Astrocyte of the spinal cord (primary cell): ENCODE results near the gene ECHDC3.

Experiments
- DNase-seq: peaks from one replicate; pipeline ENCODE4 v3.0.0; 2011; ENCODE audit warnings: low read depth, low spot score
- H3K4me3 ChIP-seq: 2 replicates; pipeline ENCODE4 v1.5.1; 2011; ENCODE audit warnings: low read depth, mild to moderate bottlenecking, low read length, moderate library complexity
- in situ Hi-C: cut with HindIII; loops from 2 replicates; pipeline ENCODE4 v1.10.0; 2017; ENCODE audit warnings: low sequenced_read_pairs
- TF ChIP-seq, protein P1 (sequence below): IDR thresholded peaks from 2 replicates; pipeline ENCODE4 v1.5.1; 2012; ENCODE audit warnings: low read depth, mild to moderate bottlenecking, low read length, inconsistent platforms

Gene ECHDC3

DNA sequence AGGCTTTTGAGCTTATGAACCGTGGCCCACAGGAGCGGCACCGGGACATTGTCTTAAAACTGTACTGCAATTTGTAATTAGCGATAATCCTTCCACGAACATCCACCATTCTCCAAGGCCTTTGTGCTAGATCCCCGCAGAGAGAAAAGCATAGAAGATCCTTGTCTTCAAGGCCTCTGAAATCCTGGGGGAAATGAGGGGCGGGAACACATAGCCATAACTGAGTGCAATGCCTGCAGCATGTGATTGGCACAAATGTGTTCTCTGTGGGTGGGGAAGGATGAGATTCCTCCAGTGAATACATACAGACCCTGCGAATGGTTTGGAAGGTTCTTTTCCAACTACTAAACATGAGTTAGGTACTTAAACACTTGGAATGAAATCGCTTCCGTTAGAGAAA lies 55.1 kb downstream of the ECHDC3 start:
- H3K4me3 ChIP-seq = no peak overlapping the region
- TF ChIP-seq, protein P1, sequence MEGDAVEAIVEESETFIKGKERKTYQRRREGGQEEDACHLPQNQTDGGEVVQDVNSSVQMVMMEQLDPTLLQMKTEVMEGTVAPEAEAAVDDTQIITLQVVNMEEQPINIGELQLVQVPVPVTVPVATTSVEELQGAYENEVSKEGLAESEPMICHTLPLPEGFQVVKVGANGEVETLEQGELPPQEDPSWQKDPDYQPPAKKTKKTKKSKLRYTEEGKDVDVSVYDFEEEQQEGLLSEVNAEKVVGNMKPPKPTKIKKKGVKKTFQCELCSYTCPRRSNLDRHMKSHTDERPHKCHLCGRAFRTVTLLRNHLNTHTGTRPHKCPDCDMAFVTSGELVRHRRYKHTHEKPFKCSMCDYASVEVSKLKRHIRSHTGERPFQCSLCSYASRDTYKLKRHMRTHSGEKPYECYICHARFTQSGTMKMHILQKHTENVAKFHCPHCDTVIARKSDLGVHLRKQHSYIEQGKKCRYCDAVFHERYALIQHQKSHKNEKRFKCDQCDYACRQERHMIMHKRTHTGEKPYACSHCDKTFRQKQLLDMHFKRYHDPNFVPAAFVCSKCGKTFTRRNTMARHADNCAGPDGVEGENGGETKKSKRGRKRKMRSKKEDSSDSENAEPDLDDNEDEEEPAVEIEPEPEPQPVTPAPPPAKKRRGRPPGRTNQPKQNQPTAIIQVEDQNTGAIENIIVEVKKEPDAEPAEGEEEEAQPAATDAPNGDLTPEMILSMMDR = no peak
- in situ Hi-C loops = no loop called here
- no peak for DNase-seq

DNA sequence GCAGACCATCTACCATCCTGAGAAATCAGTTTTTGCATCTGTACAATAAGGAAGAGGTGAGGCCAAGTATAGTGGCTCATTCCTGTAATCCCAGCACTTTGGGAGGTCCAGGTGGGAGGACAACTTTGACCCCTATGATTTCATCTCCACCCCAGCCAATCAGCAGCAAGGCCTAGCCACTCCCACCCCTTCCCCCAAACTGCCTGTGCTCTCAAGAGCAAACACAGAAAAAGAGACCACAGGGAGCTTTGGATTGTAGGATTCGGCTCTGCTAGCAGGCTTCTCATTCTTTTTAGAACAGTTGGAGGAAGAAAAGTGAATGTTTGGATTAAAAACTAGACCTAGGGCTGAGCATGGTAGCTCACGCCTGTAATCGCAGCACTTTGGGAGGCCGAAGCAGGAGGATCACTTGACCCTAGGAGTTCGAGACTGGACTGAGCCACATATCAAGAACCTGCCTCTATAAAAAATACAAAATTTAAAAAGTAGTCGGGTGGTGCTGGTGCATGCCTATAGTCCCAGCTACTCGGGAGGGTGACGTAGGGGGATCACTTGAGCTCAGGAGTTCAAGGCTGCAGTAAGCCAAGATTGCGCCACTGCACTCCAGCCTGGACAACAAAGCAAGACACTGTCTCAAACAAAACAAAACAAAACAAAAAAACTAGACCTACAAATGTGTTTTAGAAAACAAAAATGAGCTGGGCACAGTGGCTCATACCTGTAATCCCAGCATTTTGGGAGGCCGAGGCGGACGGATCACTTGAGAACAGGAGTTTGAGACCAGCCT lies 55.9 kb downstream of the ECHDC3 start:
- in situ Hi-C loops = no loop called here
- TF ChIP-seq, protein P1 = no peak
- no peak overlapping the region for H3K4me3 ChIP-seq
- no peak for DNase-seq

DNA sequence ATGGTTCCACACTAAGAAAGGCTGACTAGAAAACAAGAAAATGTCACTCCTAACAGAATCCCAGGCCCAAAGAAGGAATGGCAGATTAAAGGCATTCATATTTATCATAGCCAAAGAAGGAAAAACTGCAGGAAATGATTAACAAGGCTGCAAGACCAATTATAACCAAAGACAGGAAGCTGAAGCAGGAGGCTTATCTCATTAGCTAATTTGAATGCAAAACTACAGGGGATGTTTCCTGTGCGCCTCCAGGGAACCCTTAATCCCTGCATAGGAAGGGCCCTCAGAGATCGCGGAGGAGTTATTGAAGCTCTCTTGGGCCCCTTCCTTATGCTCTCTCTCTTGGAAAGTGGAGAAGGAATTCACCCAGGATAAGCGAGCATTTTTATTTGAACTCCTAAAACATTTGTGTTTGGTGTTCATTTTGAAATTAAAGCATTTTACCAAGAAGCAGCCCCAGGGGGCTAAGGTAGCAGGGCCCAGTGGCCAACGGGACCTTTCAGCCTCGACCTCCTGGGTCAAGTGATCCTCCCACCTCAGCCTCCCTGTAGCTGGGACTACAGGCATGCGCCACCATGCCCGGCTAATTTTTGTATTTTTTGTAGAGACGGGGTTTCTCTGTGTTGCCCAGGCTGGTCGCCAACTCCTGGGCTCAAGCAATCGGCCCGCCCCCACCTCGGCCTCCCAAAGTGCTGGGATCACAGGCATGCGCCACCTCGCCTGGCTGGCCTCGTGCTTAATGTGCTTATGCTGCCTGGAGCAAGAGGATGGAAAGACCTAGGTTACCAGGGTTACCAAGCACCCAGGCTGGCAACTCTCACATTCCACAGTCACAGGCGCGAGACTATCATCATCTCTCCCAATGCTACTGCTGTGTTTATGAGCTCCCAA lies 56.9 kb downstream of the ECHDC3 start:
- in situ Hi-C loops = no loop called here
- no peak overlapping the region for H3K4me3 ChIP-seq
- no peak for DNase-seq
- TF ChIP-seq, protein P1 = no peak

DNA sequence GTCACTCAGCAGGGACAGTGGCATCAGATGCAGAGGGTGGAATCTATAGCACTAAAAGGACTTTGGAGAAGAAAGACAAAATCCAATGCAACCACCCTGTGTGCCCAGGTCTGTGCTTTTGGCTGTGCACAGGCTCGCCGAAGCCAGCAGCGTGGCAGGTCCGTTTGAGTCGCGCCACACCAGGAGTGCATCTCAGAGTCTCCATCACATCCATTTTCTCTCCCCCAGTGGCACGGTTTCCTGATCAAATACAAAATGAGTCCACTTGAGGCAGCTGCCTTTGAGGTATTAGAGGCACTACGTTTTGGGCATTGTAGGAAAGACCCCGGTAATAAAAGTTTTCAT lies 57.5 kb downstream of the ECHDC3 start:
- no peak overlapping the region for H3K4me3 ChIP-seq
- TF ChIP-seq, protein P1 = no peak
- in situ Hi-C loops = no loop called here
- DNase-seq = no peak

DNA sequence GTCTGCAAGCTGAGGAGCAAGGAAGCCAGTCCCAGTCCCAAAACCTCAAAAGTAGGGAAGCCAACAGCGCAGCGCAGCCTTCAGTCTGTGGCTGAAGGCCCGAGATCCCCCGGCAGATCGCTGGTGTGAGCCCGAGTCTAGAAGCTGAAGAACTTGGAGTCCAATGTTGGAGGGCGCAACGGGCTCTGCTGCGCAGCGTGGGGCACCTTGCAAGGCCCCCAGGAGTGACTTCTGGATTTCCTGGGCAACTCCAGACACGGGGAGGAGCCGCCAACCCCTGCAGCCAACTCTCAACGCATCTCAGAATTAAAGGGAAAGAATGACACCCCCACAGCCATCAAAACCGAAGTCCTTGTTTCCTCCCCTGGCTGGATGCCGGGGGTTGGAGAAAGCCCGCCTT lies 62.2 kb downstream of the ECHDC3 start:
- no peak overlapping the region for H3K4me3 ChIP-seq
- TF ChIP-seq, protein P1 = no peak
- DNase-seq = no peak
- in situ Hi-C loops = no loop called here

DNA sequence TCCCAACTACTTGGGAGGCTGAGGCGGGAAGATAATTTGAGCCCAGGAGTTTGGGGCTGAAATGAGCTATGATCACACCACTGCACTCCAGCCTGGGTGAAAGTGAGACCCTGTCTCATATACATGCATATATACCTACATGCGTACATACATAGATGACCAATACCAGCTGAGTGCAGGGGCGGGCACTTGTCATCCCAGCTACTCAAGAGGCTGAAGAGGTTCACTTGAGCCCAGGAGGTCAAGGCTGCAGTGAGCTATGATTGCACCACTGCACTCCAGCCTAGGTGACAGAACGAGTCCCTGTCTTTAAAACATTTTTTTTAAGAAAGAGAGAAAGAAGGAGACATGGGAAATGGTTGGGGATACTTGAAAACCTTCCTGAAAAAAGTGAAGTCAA lies 63.6 kb downstream of the ECHDC3 start:
- no peak overlapping the region for H3K4me3 ChIP-seq
- no peak for DNase-seq
- TF ChIP-seq, protein P1 = no peak
- in situ Hi-C loops = no loop called here
